Mucosa of descending colon (tissue), 3 donors: ENCODE data around the gene CREB5. TPM values are rescaled to one million over a fixed set of nuclear protein-coding genes. Genes with fewer than 3 reads are reported as not detected.
A peak's percentile ranks its signal among the peaks of the same experiment; 100 is the strongest.

Experiments used
- ATAC-seq: fragments of 200-7000 bp; cut with Tn5 transposase; one replicate; pipeline ENCODE4 v1.9.1; 2020; ENCODE audit warnings: mild to moderate bottlenecking, moderate library complexity
- DNase-seq, 3 donors: peaks; one replicate each; pipeline ENCODE4 v3.0.0-alpha.2; 2020
- H3K36me3 ChIP-seq: fragments of 200-600 bp; one replicate; pipeline ENCODE4 v1.8.0; 2021; ENCODE audit warnings: low read depth, mild to moderate bottlenecking
- H3K4me1 ChIP-seq: fragments of 200-600 bp; one replicate; pipeline ENCODE4 v1.8.0; 2021; ENCODE audit warnings: low read depth, mild to moderate bottlenecking
- H3K4me3 ChIP-seq: fragments of 200-600 bp; one replicate; pipeline ENCODE4 v1.8.0; 2021; ENCODE audit warnings: mild to moderate bottlenecking
- H3K9me3 ChIP-seq: fragments of 200-600 bp; one replicate; pipeline ENCODE4 v1.8.0; 2021; ENCODE audit warnings: mild to moderate bottlenecking
- CTCF ChIP-seq: fragments of 200-600 bp; IDR thresholded peaks from one replicate; pipeline ENCODE4 v1.8.0; 2022; ENCODE audit warnings: antibody characterized with exemption, mild to moderate bottlenecking
- intact Hi-C, 2 donors: fragments of 100-400 bp; cut with DNase I in 1 of 2; cut with micrococcal nuclease in 1 of 2; formaldehyde crosslinking; loops; one replicate each; pipeline versions ENCODE4 v1.11.0 to v1.11.1; 2022; cut with DNase I, micrococcal nuclease
- total RNA-seq, 3 donors: library from RNA; stranded (reverse); fragmentation: NEBNext Ultra II Directional in 2 of 3; extraction: Animal tissue kit (Norgen Biotek cat#: 25700) in 2 of 3; gene quantifications; one replicate each; pipeline versions ENCODE4 v1.2.1 to v1.2.4, GENCODE V29; 2021 to 2023
- donor health status: DM: no; HTN: no; CAD: no; lungs with moderate emphysema.
- donor health status: DM: no; HTN: no; CAD: no.
- donor health status: DM: no; HTN: yes; CAD: no.

Gene CREB5
- total RNA-seq, 3 donors from 2014 or later: 0.61 to 5.4 (median 1.9) TPM

GRCh38 chr7:28798274-28798673 is 386.0 kb downstream of the CREB5 start:
- no peak for DNase-seq
- intact Hi-C loops: no loop called here
- Histone ChIP-seq H3K9me3 (no peaks in the 10 kb centered on the region), H3K4me3 (no peak overlapping the region), H3K36me3 (no peaks in the 10 kb centered on the region), H3K4me1 (peaks cover 5% of the 10 kb centered on the region)
- no peak for TF ChIP-seq CTCF
- ATAC-seq: no peak

- ATAC-seq: peak; percentile 72
- Histone ChIP-seq H3K36me3 (no peaks in the 10 kb centered on the region), H3K4me3 (no peak overlapping the region), H3K9me3 (no peaks in the 10 kb centered on the region), H3K4me1 (peaks cover 5% of the 10 kb centered on the region)
- TF ChIP-seq CTCF: no peak
- intact Hi-C loops: no loop called here
- peak in 1 of 3 donors; percentile 23 for DNase-seq
Observed at GRCh38 chr7:28799619-28800018, 387.3 kb downstream of the CREB5 start.

- peak in 1 of 3 donors; percentile 20 for DNase-seq
- TF ChIP-seq CTCF: no peak
- peak; percentile 72 for ATAC-seq
Observed at GRCh38 chr7:28800150-28800549, 387.8 kb downstream of the CREB5 start.

GRCh38 chr7:28802450-28802849 is 390.1 kb downstream of the CREB5 start:
- no peak overlapping the region for H3K4me3 ChIP-seq
- no peaks in the 10 kb centered on the region for H3K9me3 ChIP-seq
- no peak for ATAC-seq
- TF ChIP-seq CTCF: no peak
- peaks cover 8% of the 10 kb centered on the region for H3K4me1 ChIP-seq
- no peaks in the 10 kb centered on the region for H3K36me3 ChIP-seq
- no peak for DNase-seq
- intact Hi-C loops: no loop called here

More at GRCh38 chr7:28800150-28800549, 387.8 kb downstream of the CREB5 start:
- no peak overlapping the region for H3K4me3 ChIP-seq
- H3K36me3 ChIP-seq: no peaks in the 10 kb centered on the region
- H3K4me1 ChIP-seq: peaks cover 5% of the 10 kb centered on the region
- intact Hi-C loops: no loop called here
- H3K9me3 ChIP-seq: no peaks in the 10 kb centered on the region

- H3K4me3 ChIP-seq: no peak overlapping the region
- no peaks in the 10 kb centered on the region for H3K36me3 ChIP-seq
- intact Hi-C loops: no loop called here
- DNase-seq (no peak), ATAC-seq (no peak)
- no peaks in the 10 kb centered on the region for H3K9me3 ChIP-seq
- TF ChIP-seq CTCF: no peak
- H3K4me1 ChIP-seq: peaks cover 16% of the 10 kb centered on the region
Observed at GRCh38 chr7:28804157-28804556, 391.8 kb downstream of the CREB5 start.

- ATAC-seq: no peak
- intact Hi-C loops: no loop called here
- no peak for TF ChIP-seq CTCF
Observed at GRCh38 chr7:28804990-28805389, 392.7 kb downstream of the CREB5 start.

More at GRCh38 chr7:28804990-28805389, 392.7 kb downstream of the CREB5 start:
- DNase-seq: no peak
- peaks cover 14% of the 10 kb centered on the region for H3K4me1 ChIP-seq
- no peaks in the 10 kb centered on the region for H3K36me3 ChIP-seq
- H3K9me3 ChIP-seq: no peaks in the 10 kb centered on the region
- no peak overlapping the region for H3K4me3 ChIP-seq
